KMS-11 (cell line): Measurements from ENCODE around the gene TPRG1.

Experiments used
- H2AFZ ChIP-seq: fragments of 200-600 bp; sonication (generic); 2 replicates; pipeline ENCODE4 v1.6.1; 2016; ENCODE audit warnings: antibody characterized with exemption, mixed run types, low read depth
- H3K27ac ChIP-seq: fragments of 200-600 bp; sonication (generic); 2 replicates; pipeline ENCODE4 v1.6.1; 2016; ENCODE audit warnings: mild to moderate bottlenecking, mixed run types
- H3K27me3 ChIP-seq: fragments of 200-600 bp; sonication (generic); 2 replicates; pipeline ENCODE4 v1.6.1; 2017; ENCODE audit warnings: mild to moderate bottlenecking, low read depth, mixed run types, moderate library complexity; ENCODE audit not compliant: insufficient read depth
- H3K36me3 ChIP-seq: fragments of 200-600 bp; sonication (generic); 2 replicates; pipeline ENCODE4 v1.6.1; 2017; ENCODE audit warnings: mild to moderate bottlenecking, mixed run types; ENCODE audit not compliant: insufficient read depth
- H3K4me1 ChIP-seq: fragments of 200-600 bp; sonication (generic); 2 replicates; pipeline ENCODE4 v1.6.1; 2016; ENCODE audit warnings: mild to moderate bottlenecking, low read depth, mixed run types; ENCODE audit not compliant: poor library complexity, severe bottlenecking
- H3K4me2 ChIP-seq: fragments of 200-600 bp; sonication (generic); 2 replicates; pipeline ENCODE4 v1.7.0; 2016; ENCODE audit warnings: mild to moderate bottlenecking, mixed run types
- H3K4me3 ChIP-seq: fragments of 200-600 bp; sonication (generic); IDR thresholded peaks from 2 replicates; pipeline ENCODE4 v1.6.1; 2017; ENCODE audit warnings: low read depth, low read length, mixed read lengths; ENCODE audit not compliant: insufficient read depth
- H3K79me2 ChIP-seq: fragments of 200-600 bp; sonication (generic); 2 replicates; pipeline ENCODE4 v1.6.1; 2016; ENCODE audit warnings: low read depth, mixed run types; ENCODE audit not compliant: insufficient read depth
- H3K9ac ChIP-seq: fragments of 200-600 bp; sonication (generic); 2 replicates; pipeline ENCODE4 v1.6.1; 2016; ENCODE audit warnings: mild to moderate bottlenecking, mixed run types
- H4K20me1 ChIP-seq: fragments of 200-600 bp; sonication (generic); 2 replicates; pipeline ENCODE4 v1.6.1; 2016; ENCODE audit warnings: mild to moderate bottlenecking, mixed run types; ENCODE audit not compliant: insufficient read depth
- TF ChIP-seq, protein P1 (sequence below): fragments of 200-600 bp; sonication (generic); conservative IDR thresholded peaks from 2 replicates; pipeline ENCODE4 v1.6.1; 2017; ENCODE audit warnings: low read depth, mild to moderate bottlenecking, antibody characterized with exemption, low read length, moderate library complexity, mixed read lengths

The TPRG1 gene

DNA sequence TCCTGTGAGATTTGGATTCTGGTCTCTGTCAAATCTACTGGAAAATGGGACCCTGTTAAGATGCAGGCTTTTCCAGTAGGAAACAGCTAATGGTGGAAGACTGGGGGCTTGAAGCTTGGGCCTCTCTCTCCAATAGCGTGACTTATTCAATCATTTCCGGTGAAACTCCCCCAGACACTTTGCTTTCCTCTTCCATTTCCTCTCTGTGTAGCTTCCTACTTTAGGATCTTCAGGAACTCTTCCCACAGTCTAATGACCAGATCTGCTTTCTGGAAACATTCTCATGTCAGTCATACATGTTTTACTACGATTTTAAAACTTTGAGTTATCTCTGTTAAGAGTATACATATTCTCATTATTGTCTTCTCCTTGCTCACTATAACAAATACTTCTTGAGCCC is 28.0 kb upstream of the TPRG1 start:
- no peak overlapping the region for H3K4me3 ChIP-seq
- H3K79me2 ChIP-seq: no peaks in the 10 kb centered on the region
- H3K27ac ChIP-seq: no peak overlapping the region
- TF ChIP-seq, protein P1, sequence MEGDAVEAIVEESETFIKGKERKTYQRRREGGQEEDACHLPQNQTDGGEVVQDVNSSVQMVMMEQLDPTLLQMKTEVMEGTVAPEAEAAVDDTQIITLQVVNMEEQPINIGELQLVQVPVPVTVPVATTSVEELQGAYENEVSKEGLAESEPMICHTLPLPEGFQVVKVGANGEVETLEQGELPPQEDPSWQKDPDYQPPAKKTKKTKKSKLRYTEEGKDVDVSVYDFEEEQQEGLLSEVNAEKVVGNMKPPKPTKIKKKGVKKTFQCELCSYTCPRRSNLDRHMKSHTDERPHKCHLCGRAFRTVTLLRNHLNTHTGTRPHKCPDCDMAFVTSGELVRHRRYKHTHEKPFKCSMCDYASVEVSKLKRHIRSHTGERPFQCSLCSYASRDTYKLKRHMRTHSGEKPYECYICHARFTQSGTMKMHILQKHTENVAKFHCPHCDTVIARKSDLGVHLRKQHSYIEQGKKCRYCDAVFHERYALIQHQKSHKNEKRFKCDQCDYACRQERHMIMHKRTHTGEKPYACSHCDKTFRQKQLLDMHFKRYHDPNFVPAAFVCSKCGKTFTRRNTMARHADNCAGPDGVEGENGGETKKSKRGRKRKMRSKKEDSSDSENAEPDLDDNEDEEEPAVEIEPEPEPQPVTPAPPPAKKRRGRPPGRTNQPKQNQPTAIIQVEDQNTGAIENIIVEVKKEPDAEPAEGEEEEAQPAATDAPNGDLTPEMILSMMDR: no peak
- H3K9ac ChIP-seq: no peak overlapping the region
- H3K36me3 ChIP-seq: no peaks in the 10 kb centered on the region
- no peaks in the 10 kb centered on the region for H3K4me1 ChIP-seq
- H2AFZ ChIP-seq: no peak overlapping the region
- no peak overlapping the region for H3K4me2 ChIP-seq
- H4K20me1 ChIP-seq: no peaks in the 10 kb centered on the region
- H3K27me3 ChIP-seq: no peaks in the 10 kb centered on the region

DNA sequence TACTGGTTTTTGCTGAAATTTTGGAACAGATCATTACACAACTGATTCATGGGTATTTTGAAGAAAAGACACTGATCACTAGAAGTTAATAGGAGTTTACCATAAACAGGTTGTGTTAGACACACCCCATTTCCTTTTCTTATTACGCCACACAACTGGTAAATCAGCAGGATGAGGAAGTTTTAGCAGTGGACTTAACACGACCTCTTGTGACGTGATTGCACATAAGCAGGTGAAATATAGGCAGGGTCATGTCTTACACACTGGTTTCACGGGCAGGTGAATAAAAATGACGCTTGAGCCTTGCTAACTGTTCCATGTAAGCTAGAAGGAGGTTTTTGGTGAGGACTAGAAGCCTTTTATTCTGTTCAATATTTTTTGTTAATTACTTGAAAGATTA is 27.1 kb upstream of the TPRG1 start:
- no peak overlapping the region for H3K9ac ChIP-seq
- H3K79me2 ChIP-seq: no peaks in the 10 kb centered on the region
- H3K27ac ChIP-seq: no peak overlapping the region
- H3K36me3 ChIP-seq: no peaks in the 10 kb centered on the region
- H3K4me3 ChIP-seq: no peak overlapping the region
- TF ChIP-seq, protein P1: no peak
- no peaks in the 10 kb centered on the region for H3K4me1 ChIP-seq
- no peaks in the 10 kb centered on the region for H4K20me1 ChIP-seq
- no peak overlapping the region for H2AFZ ChIP-seq
- no peaks in the 10 kb centered on the region for H3K27me3 ChIP-seq
- no peak overlapping the region for H3K4me2 ChIP-seq

DNA sequence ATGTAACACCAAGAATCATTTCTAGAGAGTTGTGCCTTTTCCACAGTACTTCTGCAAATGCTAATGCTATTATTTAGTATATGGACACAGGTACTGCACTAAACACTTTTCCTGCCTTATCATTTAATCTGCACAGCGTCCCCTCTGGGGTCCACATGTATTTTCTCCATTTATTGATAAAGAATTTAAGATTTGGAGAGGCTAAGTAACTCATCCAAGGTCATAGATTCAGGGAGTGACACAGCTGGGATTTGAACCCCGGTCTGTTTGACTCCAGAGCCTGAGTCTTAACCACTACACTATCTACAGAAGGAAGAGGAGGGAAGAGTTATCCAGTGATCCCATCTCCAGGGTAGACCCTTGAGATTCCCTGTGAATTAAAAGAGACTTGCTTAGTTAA is 24.9 kb upstream of the TPRG1 start:
- H3K27me3 ChIP-seq: no peaks in the 10 kb centered on the region
- H3K36me3 ChIP-seq: no peaks in the 10 kb centered on the region
- H3K27ac ChIP-seq: no peak overlapping the region
- no peak overlapping the region for H3K9ac ChIP-seq
- no peaks in the 10 kb centered on the region for H3K4me1 ChIP-seq
- no peaks in the 10 kb centered on the region for H3K79me2 ChIP-seq
- H3K4me2 ChIP-seq: no peak overlapping the region
- H2AFZ ChIP-seq: no peak overlapping the region
- TF ChIP-seq, protein P1: no peak
- no peak overlapping the region for H3K4me3 ChIP-seq
- H4K20me1 ChIP-seq: no peaks in the 10 kb centered on the region

DNA sequence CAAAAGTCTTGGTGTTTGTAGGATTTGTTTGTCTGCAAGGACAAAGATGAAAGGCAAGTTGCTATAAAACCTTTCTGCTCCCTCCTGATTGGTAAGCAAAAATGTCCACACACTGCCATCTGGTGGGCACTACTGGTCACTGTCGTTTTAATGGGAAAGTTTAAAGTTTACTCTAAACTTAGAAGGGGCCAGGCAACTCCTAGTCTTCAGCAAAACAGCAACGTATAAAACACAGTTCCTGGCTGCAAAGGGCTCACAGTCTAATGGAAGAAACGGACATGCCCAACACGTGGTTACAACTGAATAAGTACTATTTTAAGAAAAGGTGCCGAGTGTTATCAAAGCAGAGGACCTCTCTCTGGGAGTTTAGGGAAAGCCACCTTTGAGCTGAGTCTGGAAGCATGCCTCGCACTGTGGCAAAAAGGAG is 23.7 kb upstream of the TPRG1 start:
- peak overlapping the region; percentile 24; the same call in 1 of the 2 replicates for H2AFZ ChIP-seq
- no peak overlapping the region for H3K4me2 ChIP-seq
- no peak overlapping the region for H3K27ac ChIP-seq
- H3K79me2 ChIP-seq: no peaks in the 10 kb centered on the region
- H4K20me1 ChIP-seq: no peaks in the 10 kb centered on the region
- TF ChIP-seq, protein P1: peak; percentile 95
- no peak overlapping the region for H3K9ac ChIP-seq
- H3K4me3 ChIP-seq: no peak overlapping the region
- H3K4me1 ChIP-seq: no peaks in the 10 kb centered on the region
- no peaks in the 10 kb centered on the region for H3K27me3 ChIP-seq
- no peaks in the 10 kb centered on the region for H3K36me3 ChIP-seq
